RWPE2 (cell line): ENCODE measurements around the gene MLXIP.

Source experiments
- ATAC-seq: fragments of 200-7000 bp; cut with Tn5 transposase; 3 replicates; pipeline ENCODE4 v1.9.1; 2021; ENCODE audit warnings: low read depth
- DNase-seq: peaks from one replicate; pipeline ENCODE4 v3.0.0-alpha.2; 2020; ENCODE audit warnings: low spot score
- H3K27ac ChIP-seq: fragments of 450-650 bp; 2 replicates; pipeline ENCODE4 v1.5.1; 2017; ENCODE audit warnings: mild to moderate bottlenecking; ENCODE audit not compliant: poor library complexity, severe bottlenecking
- H3K27me3 ChIP-seq: fragments of 250-450 bp; sonication (Bioruptor Pico); 2 replicates; pipeline ENCODE4 v1.5.1; 2021; ENCODE audit warnings: mild to moderate bottlenecking, moderate library complexity; ENCODE audit not compliant: insufficient read depth, poor library complexity, severe bottlenecking
- H3K36me3 ChIP-seq: fragments of 250-450 bp; sonication (Bioruptor Pico); 2 replicates; pipeline ENCODE4 v1.5.1; 2020; ENCODE audit warnings: low read depth, mild to moderate bottlenecking, moderate library complexity
- H3K4me1 ChIP-seq: fragments of 250-450 bp; sonication (Bioruptor Pico); 2 replicates; pipeline ENCODE4 v1.5.1; 2021; ENCODE audit warnings: mild to moderate bottlenecking, moderate library complexity; ENCODE audit not compliant: insufficient read depth, poor library complexity, severe bottlenecking
- H3K4me3 ChIP-seq: fragments of 250-450 bp; sonication (Bioruptor Pico); 2 replicates; pipeline ENCODE4 v1.5.1; 2021; ENCODE audit warnings: mild to moderate bottlenecking, moderate library complexity; ENCODE audit not compliant: severe bottlenecking
- H3K9me3 ChIP-seq: fragments of 250-450 bp; sonication (Bioruptor Pico); 2 replicates; pipeline ENCODE4 v1.5.1; 2021; ENCODE audit warnings: mild to moderate bottlenecking, moderate library complexity; ENCODE audit not compliant: severe bottlenecking
- TF ChIP-seq, protein P1 (sequence below): fragments of 450-650 bp; IDR thresholded peaks from one replicate; pipeline ENCODE4 v1.5.1; 2017; ENCODE audit warnings: mild to moderate bottlenecking, moderate library complexity; ENCODE audit not compliant: poor library complexity, severe bottlenecking

Gene MLXIP

DNA sequence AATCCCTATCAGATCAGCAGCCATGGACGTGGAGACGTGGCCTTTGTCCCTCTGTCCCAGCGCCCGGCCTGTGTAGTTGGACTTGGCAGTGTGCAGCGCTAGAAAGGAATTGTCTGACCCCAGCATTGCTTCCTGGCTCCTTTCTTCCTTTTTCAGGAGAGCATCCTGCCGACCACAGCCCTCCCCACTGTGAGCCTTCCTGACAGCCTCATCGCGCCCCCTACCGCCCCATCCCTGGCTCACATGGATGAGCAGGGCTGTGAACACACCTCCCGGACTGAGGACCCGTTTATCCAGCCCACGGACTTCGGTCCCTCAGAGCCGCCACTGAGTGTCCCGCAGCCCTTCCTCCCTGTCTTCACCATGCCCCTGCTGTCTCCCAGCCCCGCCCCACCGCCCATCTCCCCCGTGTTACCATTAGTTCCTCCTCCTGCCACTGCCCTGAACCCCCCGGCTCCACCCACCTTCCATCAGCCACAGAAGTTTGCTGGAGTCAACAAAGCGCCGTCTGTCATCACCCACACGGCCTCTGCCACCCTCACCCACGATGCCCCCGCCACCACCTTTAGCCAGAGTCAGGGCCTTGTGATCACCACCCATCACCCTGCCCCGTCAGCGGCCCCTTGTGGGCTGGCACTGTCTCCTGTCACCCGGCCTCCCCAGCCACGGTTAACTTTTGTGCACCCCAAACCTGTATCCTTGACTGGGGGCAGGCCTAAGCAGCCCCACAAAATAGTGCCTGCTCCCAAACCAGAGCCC is 54.8 kb downstream of the MLXIP start:
- Histone ChIP-seq H3K36me3 (peaks cover 51% of the 10 kb centered on the region), H3K9me3 (no peaks in the 10 kb centered on the region), H3K4me3 (no peak overlapping the region), H3K4me1 (peaks cover 12% of the 10 kb centered on the region), H3K27ac (no peak overlapping the region), H3K27me3 (no peaks in the 10 kb centered on the region)
- no peak for ATAC-seq
- TF ChIP-seq, protein P1, sequence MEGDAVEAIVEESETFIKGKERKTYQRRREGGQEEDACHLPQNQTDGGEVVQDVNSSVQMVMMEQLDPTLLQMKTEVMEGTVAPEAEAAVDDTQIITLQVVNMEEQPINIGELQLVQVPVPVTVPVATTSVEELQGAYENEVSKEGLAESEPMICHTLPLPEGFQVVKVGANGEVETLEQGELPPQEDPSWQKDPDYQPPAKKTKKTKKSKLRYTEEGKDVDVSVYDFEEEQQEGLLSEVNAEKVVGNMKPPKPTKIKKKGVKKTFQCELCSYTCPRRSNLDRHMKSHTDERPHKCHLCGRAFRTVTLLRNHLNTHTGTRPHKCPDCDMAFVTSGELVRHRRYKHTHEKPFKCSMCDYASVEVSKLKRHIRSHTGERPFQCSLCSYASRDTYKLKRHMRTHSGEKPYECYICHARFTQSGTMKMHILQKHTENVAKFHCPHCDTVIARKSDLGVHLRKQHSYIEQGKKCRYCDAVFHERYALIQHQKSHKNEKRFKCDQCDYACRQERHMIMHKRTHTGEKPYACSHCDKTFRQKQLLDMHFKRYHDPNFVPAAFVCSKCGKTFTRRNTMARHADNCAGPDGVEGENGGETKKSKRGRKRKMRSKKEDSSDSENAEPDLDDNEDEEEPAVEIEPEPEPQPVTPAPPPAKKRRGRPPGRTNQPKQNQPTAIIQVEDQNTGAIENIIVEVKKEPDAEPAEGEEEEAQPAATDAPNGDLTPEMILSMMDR = no peak
- no peak for DNase-seq

DNA sequence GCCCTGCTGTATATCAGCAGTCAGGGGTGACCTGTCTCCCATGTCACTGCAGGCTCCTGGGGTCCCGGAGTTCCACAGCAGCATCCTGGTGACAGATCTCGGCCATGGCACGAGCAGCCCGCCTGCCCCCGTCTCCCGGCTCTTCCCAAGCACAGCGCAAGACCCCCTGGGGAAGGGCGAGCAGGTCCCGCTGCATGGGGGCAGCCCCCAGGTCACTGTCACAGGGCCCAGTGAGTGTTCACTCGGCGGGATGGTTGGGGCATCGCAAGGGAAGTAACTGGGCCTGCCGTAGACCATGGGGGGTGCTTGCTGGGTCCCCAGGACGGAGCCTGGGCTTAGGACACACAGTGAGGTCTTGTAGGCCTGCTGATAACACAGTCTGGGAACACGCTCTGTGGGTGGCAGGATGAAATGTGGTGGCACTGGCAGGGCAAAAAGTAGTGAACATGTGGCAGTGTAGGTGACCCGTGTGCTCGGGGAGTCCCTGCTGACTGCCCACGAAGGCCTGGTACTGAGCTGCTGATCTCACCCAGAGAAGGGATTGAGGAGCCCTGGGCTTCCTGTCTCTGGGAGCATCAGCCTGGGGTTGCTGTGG is 57.0 kb downstream of the MLXIP start:
- Histone ChIP-seq H3K27me3 (no peaks in the 10 kb centered on the region), H3K36me3 (peaks cover 46% of the 10 kb centered on the region), H3K4me1 (peaks cover 3% of the 10 kb centered on the region), H3K9me3 (no peaks in the 10 kb centered on the region), H3K27ac (no peak overlapping the region), H3K4me3 (no peak overlapping the region)
- TF ChIP-seq, protein P1 = no peak
- DNase-seq (no peak), ATAC-seq (no peak)

DNA sequence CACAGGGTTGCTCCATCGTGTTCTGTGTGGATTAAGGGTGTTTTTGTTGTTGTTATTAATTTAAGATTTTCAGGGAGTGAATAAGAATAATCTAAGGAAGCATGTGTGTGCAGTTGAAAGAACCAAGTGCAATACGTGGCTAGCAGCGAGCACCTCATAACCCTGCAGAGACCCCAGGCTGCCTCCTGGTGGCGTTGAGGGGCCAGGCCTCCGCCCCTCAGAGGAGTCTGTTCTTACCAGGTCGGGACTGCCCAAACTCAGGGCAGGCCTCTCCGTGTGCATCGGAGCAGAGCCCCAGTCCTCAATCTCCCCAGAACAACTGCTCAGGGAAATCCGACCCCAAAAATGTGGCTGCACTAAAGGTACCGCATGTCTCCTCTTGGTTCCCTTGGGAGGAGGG is 58.7 kb downstream of the MLXIP start:
- Histone ChIP-seq H3K9me3 (no peaks in the 10 kb centered on the region), H3K36me3 (peaks cover 47% of the 10 kb centered on the region), H3K4me3 (no peak overlapping the region), H3K27ac (no peak overlapping the region), H3K27me3 (no peaks in the 10 kb centered on the region), H3K4me1 (no peaks in the 10 kb centered on the region)
- DNase-seq = no peak
- TF ChIP-seq, protein P1 = no peak
- ATAC-seq = 0 out of 3 replicates have a peak, but pooled peaks have one; percentile 8

DNA sequence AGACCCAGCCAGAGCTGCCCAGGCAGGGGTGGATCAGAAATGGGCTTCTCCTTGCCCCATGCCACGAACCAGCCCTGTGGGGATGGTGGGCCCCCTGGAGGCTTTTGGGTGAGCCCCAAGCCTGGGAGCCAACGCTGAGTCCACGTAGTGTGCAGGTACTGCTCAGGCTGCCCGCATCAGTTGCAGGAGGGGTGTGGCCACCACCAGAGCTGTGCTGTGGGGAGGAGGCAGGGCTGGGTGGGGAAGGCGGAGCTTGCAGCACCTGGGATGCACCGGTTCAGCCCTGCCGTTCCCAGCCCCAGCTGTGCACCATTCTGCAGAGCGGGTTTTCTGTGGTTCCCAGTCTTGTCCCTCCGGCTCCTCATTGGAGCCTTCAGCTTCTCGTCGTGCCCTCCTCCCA is 59.1 kb downstream of the MLXIP start:
- Histone ChIP-seq H3K36me3 (peaks cover 47% of the 10 kb centered on the region), H3K9me3 (no peaks in the 10 kb centered on the region), H3K27me3 (no peaks in the 10 kb centered on the region), H3K27ac (no peak overlapping the region), H3K4me3 (no peak overlapping the region), H3K4me1 (no peaks in the 10 kb centered on the region)
- DNase-seq (no peak), ATAC-seq (peak; percentile 89)
- TF ChIP-seq, protein P1 = no peak

DNA sequence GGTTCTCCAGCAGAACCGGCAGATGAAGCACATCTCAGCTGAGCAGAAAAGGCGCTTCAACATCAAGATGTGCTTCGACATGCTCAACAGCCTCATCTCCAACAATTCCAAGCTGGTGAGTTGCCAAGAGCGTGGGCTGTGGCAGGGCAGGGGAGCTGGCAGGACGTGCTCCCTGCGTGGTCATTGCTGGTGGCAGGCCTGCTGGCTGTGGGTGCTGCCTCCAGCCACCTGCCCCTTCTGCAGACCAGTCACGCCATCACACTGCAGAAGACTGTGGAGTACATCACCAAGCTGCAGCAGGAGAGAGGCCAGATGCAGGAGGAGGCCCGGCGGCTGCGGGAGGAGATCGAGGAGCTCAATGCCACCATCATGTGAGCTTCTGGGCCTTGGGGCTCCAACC is 59.6 kb downstream of the MLXIP start:
- Histone ChIP-seq H3K4me1 (no peaks in the 10 kb centered on the region), H3K27me3 (no peaks in the 10 kb centered on the region), H3K36me3 (peaks cover 46% of the 10 kb centered on the region), H3K9me3 (no peaks in the 10 kb centered on the region), H3K4me3 (no peak overlapping the region), H3K27ac (no peak overlapping the region)
- TF ChIP-seq, protein P1 = no peak
- no peak for DNase-seq
- no peak; the same call in 2 of the 3 replicates for ATAC-seq
